GM21717 (cell line): ENCODE results near the gene SHFL.

ENCODE experiments used
- ATAC-seq: cut with Tn5 transposase; IDR thresholded peaks from one replicate; pipeline ENCODE4 v1.9.1; 2021; ENCODE audit warnings: mild to moderate bottlenecking, moderate library complexity; ENCODE audit not compliant: unreplicated experiment

Gene SHFL

DNA sequence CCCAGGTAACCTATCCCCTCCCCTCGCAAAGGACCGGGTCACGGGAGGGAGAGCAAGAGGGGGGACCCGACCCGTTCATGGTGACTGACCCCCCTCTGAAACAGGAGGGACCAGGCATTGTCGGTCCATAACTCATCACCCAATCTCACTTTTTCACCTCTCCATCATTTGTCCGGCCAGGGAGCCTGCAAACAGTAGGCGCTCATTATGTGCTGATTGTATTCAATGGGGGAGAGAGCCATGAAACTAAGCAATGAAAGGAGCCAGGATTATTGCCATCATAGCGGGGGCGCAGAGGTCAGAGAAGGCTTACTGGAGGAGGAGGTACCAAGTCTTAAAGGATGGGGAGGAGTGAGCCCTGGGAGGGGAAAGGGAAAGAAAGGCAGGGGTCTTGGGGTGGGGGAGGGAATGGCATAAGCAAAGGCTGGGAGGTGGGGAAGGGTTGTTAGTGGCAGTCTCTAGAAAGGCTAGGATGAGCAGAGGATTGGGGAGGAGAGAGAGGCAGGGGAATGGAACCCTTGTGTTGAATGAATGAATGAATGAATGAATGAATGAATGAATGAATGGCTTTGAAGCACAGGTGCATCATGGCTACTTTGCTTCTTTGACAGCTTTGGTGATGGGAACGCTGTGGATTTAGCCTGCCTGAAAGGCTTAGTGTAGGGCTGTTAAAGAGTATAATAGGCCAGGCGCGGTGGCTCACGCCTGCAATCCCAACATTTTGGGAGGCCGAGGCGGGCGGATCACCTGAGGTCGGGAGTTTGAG is 1.4 kb downstream of the SHFL start:
- no peak for ATAC-seq

DNA sequence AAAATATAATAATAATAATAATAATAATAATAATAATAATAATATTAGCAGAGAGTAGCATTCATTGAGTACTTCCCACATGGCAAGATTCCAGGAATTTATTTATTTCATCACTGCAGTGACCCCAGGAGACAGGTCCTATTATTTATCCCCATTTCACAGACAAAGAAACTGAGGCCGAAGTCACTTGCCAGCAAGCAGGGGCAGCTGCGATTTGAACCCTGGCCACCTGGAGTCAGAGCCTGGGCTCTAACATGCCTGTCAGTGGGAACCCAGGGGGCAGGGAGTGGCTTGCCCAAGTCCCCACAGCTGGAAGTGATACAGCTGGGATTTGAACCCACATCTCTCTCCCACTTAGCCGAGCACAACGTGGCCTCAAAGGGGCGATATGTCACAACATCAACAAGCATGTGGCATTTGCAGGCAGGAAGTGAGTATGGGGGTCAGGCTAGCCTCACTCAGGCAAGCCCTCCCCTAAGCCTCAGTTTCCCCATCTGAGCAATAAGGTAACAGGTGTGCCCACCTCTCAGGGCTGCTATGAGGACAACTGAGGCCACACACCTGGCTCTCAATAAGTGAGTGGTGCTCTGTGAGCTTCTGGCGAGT is 2.9 kb downstream of the SHFL start:
- no peak for ATAC-seq

DNA sequence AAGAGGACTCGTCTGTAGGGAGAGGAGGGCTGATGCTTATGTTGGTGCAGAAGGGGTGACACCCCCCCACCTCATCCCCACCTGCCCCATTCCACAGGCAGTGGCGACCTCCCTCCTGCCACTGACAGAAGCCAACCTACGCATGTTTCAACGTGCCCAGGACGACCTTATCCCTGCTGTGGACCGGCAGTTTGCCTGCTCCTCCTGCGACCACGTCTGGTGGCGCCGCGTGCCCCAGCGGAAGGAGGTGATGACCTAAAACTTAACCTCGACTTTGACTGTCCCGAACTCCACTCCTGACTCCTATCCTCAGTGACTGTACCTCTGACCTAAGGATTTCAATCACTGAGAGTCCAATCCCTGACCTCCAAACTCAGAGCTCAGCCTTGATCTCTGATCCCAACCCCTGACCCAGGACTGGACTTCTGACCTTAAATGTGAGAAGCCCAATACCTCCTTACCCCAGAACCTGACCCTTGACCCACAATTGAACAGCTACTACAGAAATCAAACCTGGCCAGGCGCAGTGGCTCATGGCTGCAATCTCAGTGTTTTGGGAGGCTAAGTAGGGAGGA is 3.8 kb downstream of the SHFL start:
- ATAC-seq = no peak

DNA sequence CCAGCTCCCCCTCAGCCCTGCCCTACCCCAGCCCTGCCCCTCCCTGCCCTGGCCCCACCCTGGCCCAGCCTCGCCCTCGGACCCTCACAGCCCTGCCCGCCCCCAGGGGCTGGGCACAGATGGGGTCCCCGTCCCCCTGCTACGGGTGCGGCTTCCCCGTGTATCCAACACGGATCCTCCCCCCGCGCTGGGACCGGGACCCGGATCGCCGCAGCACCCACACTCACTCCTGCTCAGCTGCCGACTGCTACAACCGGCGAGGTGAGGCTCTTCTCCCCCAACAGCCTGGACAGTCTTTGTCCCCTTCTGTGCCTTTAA is 5.2 kb downstream of the SHFL start:
- no peak for ATAC-seq

DNA sequence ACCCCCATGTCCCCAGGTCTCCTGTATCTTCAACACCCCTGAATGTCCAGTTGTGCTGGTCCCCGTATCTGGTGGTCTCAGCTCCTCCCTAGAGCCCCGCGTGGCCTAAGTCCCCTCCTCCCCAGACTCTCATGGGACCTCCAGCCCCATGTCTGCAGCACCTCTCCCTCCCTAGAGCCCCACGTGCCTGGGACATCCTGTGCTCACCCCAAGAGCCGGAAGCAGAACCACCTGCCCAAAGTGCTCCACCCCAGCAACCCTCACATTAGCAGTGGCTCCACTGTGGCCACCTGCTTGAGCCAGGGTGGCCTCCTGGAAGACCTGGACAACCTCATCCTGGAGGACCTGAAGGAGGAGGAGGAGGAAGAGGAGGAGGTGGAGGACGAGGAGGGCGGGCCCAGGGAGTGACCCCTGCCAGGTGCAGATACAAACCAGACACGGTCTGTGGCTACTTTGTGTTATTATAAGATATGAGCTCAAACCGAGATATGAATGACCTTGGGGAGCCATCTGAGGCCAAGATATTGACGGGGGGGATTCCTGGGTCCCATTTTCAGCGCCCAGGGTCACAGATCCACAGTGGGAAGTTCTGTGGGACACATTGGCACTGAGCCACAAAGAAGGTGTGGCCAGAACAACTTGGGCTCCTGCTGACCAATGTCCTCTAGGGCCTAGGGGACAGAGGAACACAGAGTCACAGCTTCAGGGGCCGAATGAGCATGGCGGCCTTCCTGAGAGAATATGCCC is 6.0 kb downstream of the SHFL start:
- ATAC-seq = no peak

DNA sequence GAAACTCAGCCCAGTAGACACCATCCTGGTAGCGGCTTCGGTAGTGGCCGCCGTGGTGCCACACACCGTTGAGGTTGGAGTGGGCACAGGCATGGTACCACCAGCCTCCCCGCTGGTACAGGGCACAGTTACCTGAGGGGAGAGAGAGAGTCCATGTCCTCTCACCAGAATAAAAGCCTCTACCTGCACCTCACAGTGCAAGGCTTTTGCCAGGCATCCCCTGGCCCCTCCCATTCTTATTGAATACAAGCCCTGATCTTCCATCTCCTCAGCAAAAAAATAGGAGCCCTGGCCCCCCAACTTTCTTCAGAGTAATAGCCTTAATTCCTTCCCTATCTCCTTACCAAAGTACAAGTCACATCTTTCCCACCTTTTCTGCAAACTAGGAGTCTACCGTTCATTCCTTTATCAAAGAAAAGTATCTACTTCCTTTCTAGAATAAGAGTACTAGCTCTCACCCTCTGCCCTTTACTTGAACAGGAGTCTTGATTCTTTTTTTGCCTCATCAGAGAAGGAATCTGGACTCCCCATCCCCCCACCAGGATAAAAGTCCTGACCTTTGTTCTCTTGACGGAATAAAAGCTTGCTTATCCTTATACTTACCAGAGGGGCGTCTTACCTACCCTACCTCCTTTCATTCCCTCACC is 6.7 kb downstream of the SHFL start:
- ATAC-seq = no peak

DNA sequence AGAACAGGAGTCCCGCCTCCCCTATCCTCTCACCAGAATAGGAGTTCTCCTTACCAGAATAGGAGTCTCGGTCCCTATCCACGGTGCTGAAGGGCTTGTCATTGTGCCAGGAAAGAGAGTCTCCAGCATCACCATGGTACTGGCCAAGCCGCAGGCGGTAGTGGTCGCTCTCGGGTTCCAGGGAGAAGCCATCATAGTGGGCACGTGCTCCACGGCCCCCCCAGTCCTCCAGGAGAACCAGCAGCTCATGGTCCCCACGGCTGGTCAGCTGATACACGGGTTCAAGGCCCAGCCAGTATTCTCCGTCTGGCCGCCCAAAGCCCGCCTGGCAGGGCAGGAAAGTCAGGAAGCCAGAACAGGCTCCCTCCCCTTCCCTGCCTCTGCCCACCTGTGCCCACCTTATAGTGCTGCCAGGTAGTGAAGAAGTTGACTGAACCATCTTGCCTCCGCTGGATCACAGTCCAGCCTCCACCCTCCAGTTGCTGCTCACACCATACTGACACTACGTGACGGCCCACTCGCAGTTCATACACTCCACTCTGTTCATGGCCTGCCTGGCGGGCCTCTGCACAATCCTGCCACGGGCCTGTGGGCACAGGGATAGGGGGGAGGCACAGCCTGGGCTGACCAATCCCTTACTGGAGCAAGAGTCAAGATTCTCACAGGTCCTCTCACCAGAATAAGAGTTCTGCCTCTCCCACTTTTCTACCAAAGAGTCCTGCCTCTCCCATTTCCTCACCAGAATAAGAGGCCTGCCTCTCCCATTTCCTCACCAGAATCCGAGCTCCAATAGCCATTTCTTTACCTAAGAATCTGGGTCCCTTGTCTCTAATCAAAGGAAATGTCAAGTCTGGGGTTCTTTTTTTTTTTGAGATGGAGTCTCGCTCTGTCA is 7.4 kb downstream of the SHFL start:
- no peak for ATAC-seq

DNA sequence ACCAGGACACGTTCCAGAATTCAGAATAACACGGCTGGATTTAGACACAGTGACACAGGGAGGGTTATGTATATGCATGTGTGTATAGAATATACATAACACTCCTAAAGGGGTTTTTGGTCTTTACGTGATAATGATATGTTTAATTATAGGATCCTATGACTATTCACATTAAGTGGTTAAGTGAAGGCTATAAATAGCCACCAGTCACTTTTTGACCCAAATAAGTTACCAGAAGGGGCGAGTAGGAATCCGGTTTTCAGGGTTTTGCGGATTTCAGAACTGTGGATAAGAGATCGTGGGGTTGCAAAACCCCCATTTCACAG is 9.5 kb downstream of the SHFL start:
- ATAC-seq = no peak

DNA sequence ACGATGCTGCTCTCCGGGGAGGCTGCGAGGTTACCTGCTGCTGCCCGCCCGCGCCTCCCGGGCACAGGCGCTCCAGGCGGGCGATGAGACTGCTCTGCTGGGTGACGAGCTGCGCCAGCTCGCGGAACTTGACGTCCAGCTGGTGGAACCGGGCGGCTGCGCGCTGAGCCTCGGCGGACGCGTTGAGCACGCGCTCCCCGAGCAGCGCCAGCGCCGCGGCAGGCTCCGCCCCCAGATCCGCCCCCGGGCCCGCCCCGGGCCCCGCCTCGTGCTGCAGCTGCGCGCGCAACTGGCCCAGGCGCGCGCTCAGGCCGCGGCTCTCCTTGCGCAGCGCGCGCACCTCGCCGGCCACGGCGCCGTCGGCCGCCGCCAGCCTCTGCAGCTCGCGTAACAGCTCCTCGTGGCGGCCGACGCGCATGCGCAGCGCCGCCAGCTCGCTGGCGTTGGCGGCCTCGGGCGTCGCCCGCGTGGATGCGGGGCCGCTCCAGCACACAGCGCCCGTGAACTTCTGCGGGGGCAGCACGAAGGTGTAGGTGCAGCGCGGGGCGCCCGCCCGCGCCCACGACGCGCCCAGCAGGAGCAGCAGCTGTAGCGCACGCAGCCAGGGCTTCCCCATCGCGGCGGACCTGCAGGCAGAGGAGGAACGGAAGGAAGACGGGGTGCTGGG is 10.0 kb downstream of the SHFL start:
- ATAC-seq = peak; percentile 49

DNA sequence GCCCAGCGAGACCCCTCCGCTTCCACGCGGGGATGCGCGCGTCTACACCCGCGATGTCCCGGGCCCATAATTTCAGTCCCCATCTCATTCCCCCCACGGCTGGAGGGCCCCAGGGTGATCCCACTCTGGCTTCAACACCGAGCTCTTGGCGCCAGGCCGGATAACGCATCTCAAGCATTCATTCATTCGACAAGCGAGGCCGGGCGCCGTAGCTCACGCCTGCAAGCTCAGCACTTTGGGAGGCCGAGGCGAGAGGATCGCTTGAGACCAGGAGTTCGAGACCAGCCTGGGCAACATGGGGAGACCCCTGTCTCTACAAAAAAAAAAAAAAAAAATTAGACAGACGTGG is 10.5 kb downstream of the SHFL start:
- peak; percentile 6 for ATAC-seq

DNA sequence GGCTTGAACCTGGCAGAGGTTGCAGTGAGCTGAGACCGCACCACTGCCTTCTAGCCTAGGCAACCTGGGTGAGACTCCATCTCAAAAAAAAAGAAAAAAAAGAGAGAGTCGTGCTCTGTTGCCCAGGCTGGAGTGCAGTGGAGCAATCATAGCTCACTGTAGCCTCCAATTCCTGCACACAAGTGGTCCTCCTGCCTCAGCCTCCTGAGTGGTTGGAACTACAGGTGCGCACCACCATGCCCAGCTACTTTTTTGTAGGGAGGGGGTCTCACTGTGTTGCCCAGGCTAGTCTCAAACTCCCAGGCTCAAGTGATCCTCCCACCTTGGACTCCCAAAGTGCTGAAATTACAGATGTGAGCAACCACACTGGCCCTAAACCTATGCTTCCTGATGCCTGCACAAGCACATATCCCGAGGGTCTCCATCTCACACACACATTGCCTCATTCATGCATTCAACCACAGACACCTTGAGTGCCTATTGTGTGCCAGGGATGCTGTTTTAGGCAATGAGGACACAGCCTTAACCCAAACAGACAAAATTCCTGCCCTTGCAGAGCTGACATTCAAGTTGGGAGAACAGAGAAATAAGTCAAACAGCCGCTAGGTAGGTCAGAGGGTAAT is 14.2 kb downstream of the SHFL start:
- no peak for ATAC-seq

DNA sequence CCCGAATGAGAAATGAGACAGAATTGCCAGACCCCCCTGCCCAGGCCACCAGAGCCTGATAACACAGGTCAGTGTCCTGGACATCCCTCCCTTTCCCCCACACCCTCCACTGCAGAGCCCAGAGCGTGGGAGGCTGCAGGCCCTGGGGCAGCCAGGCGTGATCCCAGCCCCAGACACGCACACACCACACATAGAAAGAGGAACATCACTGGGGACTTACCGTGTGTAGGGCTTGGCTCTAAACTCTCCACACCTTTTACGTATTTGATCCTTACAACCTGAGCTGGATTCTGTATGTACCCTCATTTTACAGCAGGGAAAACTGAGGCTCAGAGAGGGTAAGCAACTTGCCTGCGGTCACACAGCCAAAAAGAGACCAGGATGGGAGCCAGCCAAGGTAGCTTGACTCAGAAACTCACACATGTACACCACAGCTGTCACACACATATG is 16.7 kb downstream of the SHFL start:
- peak; percentile 30 for ATAC-seq

DNA sequence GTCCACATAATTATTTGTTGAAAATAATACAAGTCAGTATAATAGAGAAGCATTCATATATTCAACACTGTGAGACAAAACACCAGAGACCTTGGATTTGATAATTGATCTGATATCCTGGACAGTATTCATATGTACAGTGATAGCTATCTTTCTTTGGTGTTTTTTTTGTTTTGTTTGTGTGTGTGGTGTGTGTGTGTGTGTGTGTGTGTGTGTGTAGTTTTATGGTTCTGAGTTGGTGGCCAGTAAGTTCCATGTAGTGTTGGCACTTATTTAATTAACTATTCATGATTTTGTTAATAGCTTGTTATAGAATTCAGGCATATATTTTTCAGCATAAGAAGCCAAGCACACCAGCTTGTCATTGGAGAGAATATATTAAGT is 18.0 kb downstream of the SHFL start:
- no peak for ATAC-seq

DNA sequence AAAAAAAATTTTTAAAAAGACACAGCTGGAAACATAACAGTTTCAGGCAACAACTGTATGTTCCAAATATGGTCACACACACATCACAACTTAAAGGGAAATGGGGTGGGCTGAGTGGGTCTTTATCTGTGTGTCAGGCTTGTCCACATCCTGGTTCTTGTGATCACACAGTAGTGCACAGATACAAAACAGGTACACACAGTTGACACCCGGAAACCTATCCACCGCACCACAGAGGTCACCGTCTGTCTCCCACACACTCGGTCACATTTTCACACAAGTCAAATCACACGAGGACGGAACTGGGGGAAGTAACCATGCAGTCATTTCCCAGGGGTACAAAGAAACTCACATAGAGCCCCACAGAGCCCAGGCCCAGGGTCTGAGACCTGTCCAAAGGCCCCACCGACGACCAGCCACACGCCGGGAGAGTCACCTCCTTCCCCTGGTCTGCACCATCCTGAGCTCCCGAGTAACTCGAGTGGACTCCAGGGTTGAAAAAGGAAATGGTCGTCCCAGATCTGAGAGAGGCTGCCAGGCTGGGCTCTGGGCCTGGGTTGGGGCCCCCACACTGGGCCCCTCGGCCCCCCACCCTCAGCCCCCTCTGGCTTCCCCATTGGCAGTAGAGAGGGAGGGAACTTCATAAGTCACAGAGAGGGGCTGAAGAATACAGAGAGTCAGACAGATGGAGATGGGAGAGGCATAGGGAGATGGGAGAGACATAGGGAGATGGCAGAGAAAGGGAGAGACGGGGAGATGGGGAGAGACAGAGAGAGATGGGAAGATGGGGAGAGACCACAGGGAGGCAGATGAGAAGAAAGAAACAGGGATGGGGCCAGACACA is 18.8 kb downstream of the SHFL start:
- ATAC-seq = peak; percentile 25

DNA sequence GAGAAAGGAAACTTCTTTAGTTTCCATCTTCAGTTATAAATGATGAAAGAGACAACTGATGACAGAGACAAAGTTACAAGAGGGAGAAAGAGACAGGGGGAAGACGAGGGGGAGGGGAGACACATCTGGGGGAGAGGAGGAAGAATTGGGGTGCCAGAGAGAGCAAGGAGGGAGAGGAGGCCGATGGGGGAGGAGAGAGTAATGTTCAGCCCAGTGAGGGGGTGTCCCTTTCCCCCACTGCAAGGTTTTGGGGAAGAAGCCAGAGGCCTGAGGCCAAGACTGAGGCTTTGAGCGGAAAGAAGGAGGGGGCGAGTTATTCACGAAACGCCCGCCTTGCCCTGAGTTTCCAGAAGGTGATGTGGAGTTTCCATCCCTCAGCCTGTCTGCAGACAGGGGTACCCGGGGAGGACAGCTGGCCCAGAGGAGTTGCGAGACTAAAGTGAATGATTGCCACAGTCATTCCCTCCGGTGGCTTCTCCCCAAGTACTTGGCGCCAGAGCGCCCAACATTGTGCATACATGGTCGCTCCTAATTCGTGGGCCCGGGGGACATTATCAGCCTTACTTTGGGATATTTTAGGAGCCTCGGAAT is 19.5 kb downstream of the SHFL start:
- peak; percentile 25 for ATAC-seq

DNA sequence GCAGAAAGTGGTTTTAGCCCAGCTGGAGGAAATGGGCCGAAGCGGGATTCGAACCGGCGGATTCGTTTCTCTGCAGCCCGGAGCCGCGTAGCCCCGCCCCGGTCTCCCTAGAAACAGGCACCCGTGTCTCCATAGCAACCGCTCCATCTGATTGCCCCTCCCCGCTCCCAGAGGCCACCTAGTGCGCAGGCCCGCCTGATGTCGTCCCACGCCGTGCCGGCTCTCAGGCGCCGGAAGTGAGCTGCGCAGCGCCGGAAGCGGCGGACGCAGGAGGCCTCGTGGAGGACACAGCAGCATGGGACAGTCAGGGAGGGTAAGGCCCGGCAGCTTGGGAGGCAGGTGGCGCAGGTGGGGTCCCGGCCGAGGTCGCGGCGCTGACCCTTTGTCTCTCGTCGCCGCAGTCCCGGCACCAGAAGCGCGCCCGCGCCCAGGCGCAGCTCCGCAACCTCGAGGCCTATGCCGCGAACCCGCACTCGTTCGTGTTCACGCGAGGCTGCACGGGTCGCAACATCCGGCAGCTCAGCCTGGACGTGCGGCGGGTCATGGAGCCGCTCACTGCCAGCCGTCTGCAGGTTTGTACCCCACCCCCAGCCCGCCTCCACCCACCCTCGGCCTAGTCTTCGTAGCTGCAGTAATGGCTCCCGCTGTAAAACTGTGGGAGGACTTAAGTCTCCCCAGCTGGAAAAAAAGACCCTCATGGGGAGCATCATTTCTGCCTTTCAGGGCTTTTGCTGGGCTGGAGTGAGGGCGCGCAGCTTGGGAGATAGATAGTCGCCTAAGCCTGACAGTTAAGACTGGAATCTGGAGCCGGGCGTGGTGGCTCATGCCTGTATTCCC is 20.2 kb downstream of the SHFL start, which contains the start of gene PPAN:
Gene PPAN (plus strand): TSS at position 263 of the 837 bp plus-strand sequence. CDS start 33 bp downstream, at position 296.
- ATAC-seq = peak; percentile 45

DNA sequence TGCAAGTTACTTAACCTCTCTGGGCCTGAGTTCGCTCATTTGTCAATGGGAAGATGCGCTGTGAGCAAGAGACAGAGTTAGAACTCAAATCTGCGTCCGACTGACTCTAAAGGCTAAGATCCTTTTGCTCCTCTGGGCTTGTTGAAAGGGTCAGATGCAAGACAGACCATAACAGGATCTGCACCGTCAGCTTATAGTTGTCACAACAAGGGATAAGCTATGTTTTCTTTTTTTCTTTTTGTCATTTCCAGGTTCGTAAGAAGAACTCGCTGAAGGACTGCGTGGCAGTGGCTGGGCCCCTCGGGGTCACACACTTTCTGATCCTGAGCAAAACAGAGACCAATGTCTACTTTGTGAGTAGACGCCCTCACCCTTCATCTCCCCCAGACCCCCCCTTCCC is 21.1 kb downstream of the SHFL start:
- ATAC-seq = no peak
